Cerebellar cortex (tissue), 1 donor: ENCODE results near the gene SPINK1.
A peak's percentile ranks its signal among the peaks of the same experiment; 100 is the strongest.
"Not testable (repeated sequence)": the region's sequence is repeated elsewhere in the genome, so short reads cannot be mapped to it uniquely, and the experiment has no call there.

ENCODE experiments used
- DNase-seq: peaks from one replicate; pipeline ENCODE4 v3.0.0-alpha.2; 2015; ENCODE audit warnings: low spot score

SPINK1 gene, protein sequence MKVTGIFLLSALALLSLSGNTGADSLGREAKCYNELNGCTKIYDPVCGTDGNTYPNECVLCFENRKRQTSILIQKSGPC

DNA sequence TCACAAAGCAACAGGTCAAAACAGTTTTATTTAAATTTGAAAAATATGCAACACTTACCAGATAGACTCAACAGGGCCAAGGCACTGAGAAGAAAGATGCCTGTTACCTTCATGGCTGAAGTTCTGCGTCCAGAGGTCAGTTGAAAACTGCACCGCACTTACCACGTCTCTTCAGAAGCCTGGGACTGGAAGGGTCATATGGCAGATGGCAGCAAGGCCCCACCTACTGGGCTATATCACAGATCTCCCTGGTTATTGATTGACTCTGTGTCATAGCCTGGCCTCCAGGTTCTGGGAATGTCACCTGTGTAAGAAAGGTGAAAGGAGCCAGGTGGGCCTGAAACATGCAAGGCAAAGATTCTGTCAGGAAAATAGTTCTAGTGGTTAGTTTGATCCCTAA, at the start of gene SPINK1:
Gene SPINK1, minus strand, starts transcription at position 207 of the 400 bp plus-strand sequence. Its CDS starts 94 bp downstream, at position 113.
- no peak for DNase-seq

DNA sequence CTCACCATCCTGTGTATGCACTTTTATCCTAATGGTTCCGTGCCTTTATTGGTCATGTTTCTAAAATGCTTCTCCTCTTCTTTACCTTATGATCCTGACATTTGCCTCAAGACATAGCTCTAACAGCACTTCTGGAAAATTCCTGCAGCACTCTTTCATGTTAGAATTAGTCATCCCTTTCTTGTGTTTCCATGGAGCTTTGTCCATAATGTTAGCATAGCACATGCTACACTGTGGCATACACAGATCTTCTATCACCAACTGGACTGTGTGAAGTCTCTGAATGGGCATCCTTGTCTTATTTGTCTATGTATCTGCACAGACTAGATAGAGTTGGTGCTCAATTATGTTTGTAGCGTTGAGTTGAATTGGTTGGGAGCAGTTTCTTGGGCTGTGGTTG, 49.0 kb upstream of the SPINK1 start:
- DNase-seq = no peak

DNA sequence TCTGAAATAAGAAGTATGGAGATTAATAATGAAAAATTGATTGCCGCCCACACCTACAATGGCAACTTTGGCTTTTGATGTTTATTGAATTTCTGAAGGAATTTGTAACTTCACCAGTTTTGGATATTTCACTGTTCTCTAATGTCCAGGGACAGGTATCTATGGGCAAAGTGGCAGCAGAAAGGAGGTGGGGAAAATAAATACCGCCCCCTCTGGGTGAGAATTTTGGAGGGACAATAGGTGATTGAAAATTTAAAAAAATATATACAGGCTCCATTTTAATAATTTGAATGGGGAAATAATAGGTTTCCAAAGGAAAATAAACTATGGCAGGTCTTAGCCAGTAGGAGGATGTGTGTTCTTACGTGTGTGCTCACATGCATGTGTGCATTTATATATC, 48.3 kb upstream of the SPINK1 start:
- no peak for DNase-seq

DNA sequence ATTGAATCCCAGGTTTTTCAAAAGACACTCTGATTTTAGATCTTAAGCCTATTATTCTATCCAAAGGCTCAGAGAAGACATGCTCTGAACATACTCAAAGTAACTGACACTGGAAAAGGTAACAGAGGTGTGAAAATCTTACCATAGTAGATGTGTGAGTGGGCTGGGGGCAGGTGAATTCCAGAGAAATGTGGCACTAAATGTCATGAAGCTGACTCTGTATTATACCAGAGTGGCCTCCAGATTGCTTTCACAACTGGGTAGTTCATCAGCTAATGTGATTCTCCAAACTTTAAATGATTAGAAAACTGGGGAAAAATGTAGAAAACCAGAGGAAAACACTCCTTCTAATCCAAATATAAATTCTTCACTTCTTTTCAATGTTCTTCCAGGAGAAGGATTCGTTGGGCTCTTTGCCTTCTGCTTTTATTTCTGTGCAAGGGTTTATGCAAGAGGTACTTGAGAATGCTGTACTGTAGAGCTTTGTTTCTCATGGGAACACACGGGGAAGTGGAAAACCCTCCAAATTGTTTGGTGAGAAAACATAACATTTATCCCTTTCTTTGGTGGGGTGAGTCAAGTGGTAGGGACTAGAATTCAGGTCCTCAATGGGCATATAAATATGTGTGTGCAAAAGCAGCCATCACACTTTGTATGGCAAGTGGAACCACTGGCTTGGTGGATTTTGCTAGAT, 46.7 kb upstream of the SPINK1 start, which contains the start of gene SCGB3A2:
Gene SCGB3A2, plus strand, starts transcription at position 646 of the 694 bp plus-strand sequence. CDS start 93 bp downstream, outside the sequence.
- DNase-seq = no peak

DNA sequence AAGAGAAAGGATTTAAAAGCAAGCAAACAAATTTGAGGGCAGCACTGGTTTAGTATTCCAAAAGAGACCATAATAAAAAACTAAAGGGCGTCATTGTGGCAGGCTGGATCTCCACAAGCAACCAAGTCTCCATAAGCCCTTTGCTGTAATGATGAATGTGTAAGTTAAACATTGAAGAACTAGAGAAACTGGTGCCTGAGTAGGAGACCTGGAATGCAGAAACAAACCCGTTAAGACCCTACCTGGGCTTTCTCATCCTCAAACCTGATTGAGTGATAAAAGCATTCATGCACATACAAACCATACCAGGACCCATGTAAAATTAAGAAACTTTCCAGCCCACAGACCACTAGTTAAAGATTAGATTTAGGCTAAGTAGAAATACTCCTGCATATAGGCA, 45.2 kb upstream of the SPINK1 start:
- DNase-seq = no peak

DNA sequence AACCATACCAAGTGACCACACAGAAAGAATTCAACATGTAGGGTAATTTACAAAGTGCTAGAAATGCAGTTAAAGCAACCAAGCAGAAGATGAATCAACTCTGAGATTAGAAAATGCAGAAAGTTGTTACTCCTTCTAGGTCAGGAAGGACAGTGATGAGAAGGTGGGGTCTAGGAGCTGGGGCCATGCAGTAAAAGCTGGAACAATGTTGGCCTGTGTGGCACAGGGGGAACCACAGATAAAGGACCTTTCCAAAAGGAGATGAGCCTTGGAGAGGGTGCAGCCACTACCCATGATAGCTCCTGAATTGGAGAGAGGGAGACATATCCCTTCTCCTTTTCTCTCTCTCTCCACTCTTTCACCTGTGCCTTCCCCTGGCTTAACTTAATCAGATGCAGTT, 44.7 kb upstream of the SPINK1 start:
- DNase-seq = no peak

DNA sequence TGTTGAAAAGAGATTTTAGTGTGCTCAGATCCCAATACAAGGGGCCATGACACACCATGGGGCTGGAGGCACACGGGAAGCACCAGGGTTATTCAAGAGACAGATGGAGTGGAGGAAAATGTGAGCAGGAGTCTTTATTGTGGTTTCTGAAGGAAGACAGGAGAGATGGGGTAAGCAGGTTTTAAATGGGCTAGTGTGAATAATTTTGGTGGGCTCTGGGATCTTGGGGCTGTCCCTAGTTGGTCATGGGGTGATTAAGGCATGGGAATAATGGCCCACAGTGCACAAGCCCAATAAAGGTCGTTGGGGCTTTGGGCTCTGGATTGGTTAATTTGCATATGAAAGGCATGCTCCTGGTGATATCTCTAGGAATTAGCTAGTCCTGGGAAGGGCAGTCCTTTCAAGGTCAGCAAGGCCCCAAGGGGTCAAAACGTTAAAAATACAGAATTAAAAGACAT, 43.5 kb upstream of the SPINK1 start:
- DNase-seq = no peak

DNA sequence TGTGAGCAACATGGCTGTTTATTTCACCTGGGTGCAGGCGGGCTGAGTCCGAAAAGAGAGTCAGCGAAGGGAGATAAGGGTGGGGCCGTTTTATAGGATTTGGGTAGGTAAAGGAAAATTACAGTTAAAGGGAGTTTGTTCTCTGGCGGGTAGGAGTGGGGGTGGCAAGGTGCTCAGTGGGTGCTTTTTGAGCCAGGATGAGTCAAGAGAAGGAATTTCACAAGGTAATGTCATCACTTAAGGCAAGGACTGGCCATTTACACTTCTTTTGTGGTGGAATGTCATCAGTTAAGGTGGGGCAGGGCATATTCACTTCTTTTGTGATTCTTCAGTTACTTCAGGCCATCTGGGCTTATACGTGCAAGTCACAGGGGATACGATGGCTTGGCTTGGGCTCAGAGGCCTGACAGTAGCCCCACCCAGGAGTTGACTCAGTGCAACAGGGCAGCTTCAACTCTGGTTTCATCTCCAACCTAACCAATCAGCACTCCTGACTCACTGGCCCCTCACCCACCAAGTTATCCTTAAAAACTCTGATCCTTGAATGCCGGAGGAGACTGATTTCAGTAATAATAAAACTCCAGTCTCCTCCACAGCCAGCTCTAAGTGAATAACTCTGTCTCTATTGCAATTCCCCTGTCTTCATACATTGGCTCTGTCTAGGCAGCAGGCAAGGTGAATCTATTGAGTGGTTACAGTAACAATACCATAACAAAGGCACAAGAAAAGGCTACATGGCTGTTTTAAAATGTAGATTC, 42.8 kb upstream of the SPINK1 start:
- not testable (repeated sequence) for DNase-seq

DNA sequence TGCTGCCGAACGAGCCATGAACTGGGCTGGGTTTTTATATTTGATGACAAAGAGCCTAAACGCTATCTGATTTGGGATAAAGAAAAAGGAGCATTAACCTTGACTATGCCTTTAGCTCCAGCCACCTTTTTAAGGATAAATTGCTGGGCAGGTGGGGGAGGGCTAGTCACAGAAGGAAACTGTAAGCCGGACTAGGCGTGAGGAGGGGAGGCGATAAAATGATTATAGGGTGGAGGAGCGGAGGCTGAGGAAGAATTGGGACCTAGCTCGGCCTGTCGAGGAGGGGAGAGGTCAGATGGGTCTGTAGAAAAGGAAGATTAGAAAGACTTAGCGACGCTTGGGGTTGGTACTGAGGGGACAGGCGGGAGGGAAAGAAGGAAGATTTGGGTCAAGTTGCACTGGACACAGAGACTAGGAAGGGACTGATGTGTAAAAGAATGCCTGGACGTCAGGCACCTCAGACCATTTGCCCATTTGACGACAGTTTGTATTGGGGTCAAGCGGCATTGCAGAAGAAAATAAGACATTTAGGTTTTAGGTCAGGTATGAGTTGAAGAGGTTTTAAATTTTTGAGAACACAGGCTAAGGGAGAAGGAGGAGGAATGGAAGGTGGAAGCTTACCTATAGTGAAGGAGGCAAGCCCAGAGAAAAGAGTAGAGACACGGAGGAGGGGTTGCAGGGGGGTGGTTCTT, 41.4 kb upstream of the SPINK1 start:
- not testable (repeated sequence) for DNase-seq

DNA sequence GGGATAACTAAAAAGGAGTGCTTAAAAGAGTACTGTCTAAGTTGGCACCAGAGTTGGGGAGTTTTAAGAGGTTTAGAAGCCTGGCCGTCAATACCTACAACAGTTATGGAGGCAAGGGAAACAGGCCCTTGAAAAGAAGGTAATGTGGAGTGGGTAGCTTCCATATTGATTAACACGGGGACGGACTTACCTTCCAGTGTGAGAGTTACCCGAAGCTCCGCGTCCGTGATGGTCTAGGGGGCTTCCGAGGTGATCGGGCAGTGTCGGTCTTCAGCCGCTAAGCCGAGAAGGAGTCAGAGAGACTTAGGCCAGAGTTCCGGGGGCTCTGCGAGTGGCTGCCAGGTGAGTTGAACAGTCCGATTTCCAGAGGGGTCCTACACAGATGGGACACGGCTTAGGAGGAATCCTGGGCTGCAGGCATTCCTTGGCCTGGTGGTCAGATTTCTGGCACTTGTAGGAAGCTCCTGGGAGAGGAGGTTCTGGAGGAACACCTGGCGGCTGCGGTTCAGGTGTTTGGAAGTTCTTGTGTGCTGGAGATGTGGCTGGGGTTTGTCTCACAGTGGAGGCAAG, 40.6 kb upstream of the SPINK1 start:
- DNase-seq = not testable (repeated sequence)

DNA sequence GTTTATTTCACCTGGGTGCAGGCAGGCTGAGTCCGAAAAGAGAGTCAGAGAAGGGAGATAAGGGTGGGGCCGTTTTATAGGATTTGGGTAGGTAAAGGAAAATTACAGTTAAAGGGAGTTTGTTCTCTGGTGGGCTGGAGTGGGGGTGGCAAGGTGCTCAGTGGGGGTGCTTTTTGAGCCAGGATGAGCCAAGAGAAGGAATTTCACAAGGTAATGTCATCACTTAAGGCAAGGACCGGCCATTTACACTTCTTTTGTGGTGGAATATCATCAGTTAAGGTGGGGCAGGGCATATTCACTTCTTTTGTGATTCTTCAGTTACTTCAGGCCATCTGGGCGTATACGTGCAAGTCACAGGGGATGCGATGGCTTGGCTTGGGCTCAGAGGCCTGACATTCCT, 38.4 kb upstream of the SPINK1 start:
- not testable (repeated sequence) for DNase-seq

DNA sequence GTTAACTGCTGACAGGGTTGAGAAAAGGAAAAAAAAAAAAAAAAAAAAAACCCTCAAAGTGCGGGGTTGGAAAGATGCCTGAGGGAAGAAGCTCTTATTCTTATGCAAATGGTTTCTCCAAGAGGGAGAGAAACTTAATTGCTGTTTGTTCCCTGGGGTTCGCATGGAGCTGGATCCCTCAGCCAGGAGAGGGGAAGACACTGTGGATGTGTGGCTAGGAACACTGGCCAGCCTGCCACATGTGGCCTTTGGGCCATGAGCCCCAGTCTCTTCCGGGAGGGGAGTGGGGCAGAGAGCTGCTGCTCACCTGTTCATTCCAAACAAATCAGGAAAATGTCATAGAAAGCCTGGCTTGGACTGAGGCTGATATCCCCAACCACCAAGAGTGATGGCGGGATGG, 37.6 kb upstream of the SPINK1 start:
- DNase-seq = no peak

DNA sequence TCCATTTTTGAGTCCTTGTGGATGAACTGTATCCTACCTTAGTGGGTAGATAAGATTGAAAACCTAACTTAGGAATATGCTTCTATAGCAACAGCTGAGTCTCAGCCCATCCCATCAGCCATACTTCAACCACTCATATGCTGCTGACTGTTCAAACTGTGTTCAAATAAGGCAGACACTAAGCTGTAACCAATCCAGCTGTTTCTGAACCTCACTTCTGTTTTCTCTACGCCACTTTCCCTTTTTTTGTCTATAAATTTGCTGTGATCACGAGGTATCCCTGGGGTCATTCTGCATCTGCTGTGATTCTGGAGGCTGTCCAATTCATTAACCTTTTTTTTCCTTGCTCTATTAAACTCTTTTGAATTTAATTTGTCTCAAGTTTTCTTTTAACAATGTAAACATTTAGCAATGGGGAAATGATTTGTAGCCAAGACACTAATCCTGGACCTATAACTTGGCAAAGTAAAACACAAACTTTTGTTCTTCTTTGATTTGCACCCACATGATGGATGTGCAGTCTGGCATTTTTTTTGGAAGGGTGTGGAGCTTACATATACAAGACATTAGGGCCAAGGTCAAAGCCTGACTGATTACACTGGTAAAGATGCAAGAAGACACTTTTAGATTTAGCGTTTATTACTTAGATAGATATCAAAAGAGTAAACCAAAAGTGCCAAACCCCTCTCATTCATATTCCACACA, 32.1 kb upstream of the SPINK1 start:
- DNase-seq = no peak

DNA sequence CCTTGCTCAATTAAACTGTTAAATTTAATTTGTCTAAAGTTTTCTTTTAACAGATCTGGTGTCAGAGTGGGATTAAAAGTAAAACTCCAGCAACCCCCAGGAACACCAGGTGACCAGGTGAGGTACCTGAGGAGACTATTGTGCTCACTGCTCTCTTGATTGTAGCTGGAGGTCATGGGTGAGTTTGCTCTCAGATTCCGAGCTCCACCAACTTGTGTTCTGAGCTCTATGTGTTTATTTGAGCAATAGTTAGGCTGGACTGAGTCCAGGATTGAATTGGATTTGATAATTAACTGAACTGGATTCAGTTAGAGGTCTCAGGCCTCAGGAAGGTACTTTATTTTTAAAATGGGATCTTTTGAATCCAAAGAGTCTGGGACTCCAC, 29.2 kb upstream of the SPINK1 start:
- DNase-seq = no peak

DNA sequence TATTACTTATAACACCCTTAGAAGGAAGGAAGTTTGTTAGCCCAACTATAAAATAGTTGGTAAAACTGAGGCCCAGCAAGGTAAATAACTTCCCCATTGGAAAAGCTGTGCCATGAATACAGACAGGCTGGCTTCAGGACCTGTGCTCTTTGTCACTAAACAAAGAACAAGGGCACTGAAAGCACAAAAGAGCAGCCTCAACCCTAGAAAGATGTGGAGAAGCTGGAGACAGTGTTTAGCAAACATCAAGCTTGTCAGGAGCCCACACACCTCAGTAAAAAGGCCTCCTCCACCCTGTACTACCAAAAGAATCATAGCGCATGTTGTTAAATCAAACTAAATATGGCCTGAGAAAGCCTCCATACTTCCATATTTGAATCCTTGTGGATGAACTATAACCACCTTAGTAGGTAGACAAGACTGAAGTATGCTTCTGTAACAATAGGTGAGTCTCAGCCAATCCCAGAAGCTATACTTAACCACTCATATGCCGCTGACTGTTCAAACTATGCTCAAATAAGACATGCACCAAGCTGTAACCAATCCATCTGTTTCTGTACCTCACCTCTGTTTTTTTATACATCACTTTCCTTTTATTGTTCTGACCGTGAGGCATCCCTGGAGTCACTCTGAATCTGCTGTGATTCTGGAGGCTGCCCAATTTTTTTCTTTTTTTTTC, 28.6 kb upstream of the SPINK1 start:
- no peak for DNase-seq

DNA sequence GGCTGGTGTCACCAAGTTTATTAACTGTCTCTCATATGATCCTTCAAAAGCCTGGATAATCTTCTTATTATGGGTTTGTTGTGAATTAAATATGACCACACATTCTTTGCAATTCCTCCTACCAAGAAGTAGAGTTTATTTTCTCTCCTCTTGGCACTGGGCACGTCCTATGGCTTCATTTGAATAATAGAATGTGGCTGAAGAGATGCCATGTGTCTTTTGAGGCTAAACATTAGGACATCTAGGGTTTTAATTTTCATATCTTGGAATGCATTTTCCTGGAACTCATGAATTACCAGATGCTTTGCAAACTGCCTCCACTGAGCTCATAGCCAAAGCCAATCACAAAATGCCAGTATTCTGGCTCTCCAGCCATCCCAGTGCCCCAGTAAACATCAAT, 27.1 kb upstream of the SPINK1 start:
- DNase-seq = peak; percentile 14

DNA sequence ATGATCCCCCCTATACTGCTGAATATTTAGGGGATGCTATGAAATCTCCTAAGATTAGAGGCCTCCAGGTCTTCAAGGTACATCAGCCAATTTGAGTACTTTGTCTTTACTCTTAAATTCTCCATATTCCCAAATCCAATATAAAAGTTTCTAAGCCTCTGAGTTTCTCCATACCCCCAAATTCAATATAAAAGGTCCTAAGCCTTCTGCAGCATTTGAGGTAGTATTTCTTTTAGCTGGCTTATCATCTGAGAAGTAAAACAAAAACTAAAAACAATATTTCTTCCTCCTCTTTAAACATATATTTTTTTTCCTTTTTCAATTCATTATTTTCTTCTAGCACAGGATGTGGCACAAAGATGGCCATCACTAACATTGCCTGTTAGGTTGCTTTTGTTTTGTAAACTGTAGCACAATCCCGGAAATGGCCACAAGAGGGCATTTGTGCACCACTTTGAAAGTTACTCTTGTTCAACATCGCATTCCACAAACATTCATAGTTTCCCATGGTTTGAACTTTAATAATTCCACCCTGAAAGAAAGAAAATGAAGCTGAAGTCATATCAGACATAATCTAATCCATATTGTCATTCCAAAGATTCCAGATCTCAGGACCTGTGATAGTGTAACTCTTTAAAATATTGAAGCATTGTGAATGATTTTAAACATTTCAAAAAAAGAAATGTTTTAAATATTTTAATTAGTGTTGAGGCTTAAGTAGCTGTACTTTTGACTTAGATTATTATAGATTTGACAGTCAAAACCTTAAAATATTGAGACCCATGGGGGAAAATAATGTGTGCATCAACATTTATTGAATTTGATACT, 26.0 kb upstream of the SPINK1 start:
- peak; percentile 74 for DNase-seq

DNA sequence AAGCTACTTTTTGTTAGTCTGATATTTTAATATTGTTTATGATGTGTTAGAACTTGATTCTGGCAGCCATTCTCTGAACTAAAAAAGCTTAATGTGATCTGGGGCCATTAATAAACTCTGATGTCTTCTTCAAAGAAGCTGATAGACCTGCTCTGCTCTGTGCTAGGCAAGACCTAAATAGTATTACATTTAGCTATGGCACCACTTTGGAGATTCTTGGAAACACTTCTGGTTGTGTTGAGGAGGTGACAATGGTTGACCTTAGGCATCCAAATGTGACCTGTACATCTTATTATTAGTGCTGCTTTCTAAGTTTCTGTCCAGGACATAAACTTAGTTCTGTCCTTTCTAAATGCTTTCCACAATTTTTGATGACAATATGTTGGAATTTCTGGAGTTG, 25.3 kb upstream of the SPINK1 start:
- no peak for DNase-seq

DNA sequence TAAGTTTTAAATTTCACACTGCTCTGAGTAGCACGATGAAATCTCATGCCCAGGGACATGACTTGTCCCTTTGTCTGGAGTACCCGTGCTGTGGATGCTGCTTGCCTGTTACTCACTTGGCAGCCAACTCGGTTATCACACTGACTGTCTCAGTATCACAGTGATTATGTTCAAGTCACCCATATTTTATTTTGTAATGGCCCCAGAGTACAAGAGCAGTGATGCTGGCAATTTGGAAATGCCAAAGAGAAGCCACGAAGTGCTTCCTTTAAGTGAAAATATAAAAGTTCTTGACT, 24.3 kb upstream of the SPINK1 start:
- DNase-seq = no peak
